GF-D8 (cell line): Measurements from ENCODE around the gene CHD9NB.

Experiments used
- DNase-seq: peaks from one replicate; lab custom pipeline; 2025; lab: John Stamatoyannopoulos, UW

CHD9NB gene

GRCh38 chr16:53029971-53030370, 22.7 kb downstream of the CHD9NB start:
- no peak for DNase-seq

- no peak for DNase-seq
These were observed 28.7 kb downstream of the CHD9NB start for GRCh38 chr16:53024045-53024444.

- no peak for DNase-seq
These were observed 30.3 kb downstream of the CHD9NB start for GRCh38 chr16:53022374-53022773.

GRCh38 chr16:53018834-53019416, 33.8 kb downstream of the CHD9NB start:
- no peak for DNase-seq

GRCh38 chr16:53014287-53014686, 38.4 kb downstream of the CHD9NB start:
- DNase-seq, result no peak

- DNase-seq, result no peak
These were observed 45.6 kb downstream of the CHD9NB start for GRCh38 chr16:53007095-53007494.

- no peak for DNase-seq
These were observed 54.8 kb downstream of the CHD9NB start for GRCh38 chr16:52997922-52998321.

GRCh38 chr16:52994942-52995341, 57.8 kb downstream of the CHD9NB start:
- no peak for DNase-seq

GRCh38 chr16:52993179-52993578, 59.5 kb downstream of the CHD9NB start:
- DNase-seq, result no peak

GRCh38 chr16:52991572-52991971, 61.1 kb downstream of the CHD9NB start:
- no peak for DNase-seq
